COLO668 (cell line): Measurements from ENCODE around the gene XYLT2.
"Not testable (repeated sequence)": the region's sequence is repeated elsewhere in the genome, so short reads cannot be mapped to it uniquely, and the experiment has no call there.

Experiments
- DNase-seq: peaks from one replicate; lab custom pipeline; 2025; ENCODE audit not compliant: unreplicated experiment; lab: John Stamatoyannopoulos, UW

Gene XYLT2

DNA sequence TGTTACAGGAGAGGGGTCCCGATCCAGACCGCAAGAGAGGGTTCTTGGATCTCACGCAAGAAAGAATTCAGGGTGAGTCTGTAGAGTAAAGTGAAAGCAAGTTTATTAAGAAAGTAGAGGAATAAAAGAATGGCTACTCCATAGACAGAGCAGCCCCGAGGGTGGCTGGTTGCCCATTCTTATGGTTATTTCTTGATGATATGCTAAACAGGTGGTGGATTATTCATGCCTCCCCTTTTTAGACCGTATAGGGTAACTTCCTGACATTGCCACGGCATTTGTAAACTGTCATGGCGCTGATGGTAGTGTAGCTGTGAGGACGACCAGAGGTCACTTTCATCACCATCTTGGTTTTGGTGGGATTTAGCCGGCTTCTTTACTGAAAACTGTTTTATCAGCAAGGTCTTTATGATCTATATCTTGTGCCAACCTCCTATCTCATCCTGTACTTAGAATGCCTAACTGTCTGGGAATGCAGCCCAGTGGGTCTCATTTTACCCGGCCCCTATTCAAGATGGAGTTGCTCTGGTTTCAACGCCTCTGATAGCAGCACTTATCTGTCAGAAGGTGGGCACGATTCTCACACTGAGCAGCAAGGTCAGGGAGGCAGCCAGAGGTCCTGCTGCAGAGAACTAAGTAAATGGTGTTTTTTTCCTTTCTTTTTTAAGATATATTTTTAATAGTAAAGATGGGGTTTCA is 26.5 kb upstream of the XYLT2 start:
- DNase-seq = no peak

DNA sequence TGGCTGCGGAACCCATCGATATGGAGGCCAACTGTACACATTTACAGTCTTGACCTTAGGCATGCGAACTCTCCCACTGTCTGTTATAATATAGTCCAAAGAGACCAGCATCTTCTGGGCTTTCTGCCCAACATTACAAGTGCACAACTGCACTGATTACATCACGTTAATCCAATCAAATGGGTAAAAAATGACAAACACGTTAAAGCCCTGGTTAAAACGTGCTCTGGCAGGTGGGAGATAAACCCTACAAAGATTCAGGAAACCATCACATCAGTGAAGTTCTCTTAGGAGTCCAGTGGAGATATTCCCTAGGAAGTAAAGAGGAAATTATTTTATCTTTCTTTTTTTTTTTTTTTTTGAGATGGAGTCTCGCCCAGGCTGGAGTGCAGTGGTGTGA is 23.7 kb upstream of the XYLT2 start:
- no peak for DNase-seq

DNA sequence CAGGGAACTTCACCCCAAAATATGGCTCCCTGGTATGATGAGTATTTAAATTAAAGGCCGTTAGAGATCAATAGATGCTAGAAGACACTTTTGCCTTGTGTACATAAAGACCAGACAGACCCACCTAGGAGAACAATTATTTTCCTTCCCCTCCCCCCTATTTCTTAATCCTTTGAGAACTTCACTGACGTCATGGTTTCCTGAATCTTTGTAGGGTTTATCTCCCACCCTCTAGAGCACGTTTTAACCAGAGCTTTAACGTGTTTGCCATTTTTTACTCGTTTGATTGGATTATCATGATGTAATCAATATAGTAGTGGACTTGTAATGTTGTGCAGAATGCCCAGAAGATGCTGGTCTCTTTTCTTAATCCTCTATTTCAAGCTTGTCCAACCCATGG is 22.9 kb upstream of the XYLT2 start:
- no peak for DNase-seq

DNA sequence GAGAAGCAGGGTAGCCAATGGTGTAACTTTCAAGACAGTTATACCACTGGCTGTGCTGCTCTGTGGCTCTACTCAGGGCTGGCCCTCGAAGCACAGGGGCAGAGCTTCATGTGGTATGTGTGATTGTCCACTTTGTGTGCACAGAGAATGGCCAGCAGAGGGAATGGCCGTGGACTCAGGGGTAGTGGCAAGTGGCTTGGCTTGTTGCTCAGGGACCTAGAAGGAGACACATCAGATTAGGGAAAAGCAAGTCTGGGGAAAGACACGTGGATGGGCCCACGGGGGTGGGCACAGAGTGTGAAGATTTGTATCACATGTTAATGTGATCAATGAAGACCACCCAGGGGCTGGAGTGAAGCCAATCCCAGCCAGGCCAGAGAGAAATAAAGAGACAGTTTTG is 20.0 kb upstream of the XYLT2 start:
- no peak for DNase-seq

DNA sequence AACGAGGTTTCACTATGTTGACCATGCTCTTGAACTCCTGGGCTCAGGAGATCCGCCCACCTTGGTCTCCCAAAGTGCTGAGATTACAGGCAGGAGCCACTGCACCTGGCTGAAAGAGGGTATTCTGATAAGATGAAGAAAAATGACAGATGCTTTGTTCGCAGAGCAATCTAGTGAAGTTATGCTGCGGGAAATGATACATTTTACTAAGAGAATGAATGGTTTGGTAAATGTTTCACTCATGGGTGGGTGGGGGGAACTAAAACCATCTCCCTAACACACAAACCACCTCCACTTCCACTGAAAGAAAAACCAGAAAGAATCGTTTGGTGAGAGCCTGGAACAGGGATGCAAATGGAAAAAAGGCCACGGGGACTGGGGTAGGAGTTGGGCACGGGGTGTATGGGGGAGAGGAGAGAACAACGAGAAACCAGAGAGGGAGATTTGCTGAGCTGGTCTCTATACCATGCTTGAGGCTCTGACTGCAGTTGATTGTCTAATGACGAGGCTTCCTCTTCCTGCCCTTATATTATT is 19.0 kb upstream of the XYLT2 start:
- no peak for DNase-seq

GRCh38 chr17:50328363-50329325 is 17.3 kb upstream of the XYLT2 start:
- DNase-seq = no peak

DNA sequence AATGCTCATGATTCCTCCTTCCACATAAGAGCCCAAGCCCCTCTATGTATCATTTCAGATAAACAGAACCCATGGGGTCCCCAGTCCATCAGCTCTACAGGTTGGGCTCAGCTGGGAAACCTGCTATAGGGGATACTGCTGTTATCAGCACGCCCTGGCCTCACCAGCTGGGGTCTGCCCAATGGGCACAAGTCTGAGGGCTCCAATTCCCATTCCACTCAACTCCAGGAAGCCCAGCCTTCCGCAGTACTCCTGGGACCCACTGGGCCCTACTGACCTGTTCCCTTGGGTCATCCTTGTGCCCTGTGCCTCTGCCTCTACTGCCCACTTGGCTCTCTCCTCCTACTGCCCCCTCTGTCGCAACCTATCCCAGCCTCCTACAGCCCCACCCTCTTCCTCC is 16.2 kb upstream of the XYLT2 start:
- DNase-seq = no peak

GRCh38 chr17:50330151-50330775 is 15.7 kb upstream of the XYLT2 start:
- no peak for DNase-seq

- DNase-seq = no peak
Observed at GRCh38 chr17:50331085-50331791, 14.7 kb upstream of the XYLT2 start.

- no peak for DNase-seq
Observed at GRCh38 chr17:50332196-50332595, 13.7 kb upstream of the XYLT2 start.

GRCh38 chr17:50333291-50334057 is 12.5 kb upstream of the XYLT2 start:
- DNase-seq = not testable (repeated sequence)

GRCh38 chr17:50337956-50338355 is 8.0 kb upstream of the XYLT2 start:
- DNase-seq = no peak

GRCh38 chr17:50338645-50339044 is 7.3 kb upstream of the XYLT2 start:
- DNase-seq = no peak

- no peak for DNase-seq
Observed at GRCh38 chr17:50339381-50339780, 6.5 kb upstream of the XYLT2 start.

GRCh38 chr17:50344731-50345365 is 1.1 kb upstream of the XYLT2 start:
- peak; percentile 27 for DNase-seq

DNA sequence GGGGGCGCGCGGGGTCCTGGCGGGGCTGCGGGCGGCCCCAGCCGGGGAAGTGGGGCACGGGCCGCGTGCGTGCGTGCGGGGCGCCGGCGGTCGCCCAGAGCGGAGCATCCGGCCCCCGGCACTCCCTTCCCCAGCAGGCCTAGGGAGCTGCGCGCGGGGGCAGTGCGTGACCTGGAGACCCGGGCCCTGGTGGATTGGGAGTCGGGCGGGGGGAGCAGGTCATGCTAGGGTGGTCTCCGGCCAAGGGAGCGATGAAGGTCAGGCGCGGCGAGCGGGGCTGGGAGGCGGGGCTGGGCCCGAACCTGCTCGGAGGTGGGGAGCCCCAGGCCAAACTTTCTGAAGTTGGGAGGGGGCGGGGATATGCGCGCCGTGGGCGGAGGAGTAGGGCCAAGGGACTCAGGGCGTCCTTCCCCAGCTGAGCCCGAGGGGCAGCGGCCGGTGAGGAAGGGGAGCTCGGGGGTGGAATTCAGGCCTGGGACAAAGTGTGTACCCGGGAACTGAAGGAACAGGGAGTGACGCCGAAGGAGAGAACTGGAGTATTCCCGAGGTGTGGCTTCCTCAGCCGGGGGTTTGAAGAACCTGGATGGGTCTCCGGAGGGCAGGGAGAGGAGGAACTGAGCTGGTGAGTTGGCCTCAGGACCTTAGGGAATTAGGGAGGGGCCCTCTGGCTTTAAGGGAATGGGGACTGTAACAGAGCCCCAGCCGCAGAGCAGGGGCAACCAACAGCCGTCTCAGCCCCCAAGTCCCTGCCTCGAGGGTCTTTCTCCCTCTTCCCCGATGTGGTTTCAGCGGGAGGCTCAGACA is 589 bp downstream of the XYLT2 start:
- DNase-seq = peak; percentile 10

- no peak for DNase-seq
Observed at GRCh38 chr17:50347117-50347893, 1.4 kb downstream of the XYLT2 start.

DNA sequence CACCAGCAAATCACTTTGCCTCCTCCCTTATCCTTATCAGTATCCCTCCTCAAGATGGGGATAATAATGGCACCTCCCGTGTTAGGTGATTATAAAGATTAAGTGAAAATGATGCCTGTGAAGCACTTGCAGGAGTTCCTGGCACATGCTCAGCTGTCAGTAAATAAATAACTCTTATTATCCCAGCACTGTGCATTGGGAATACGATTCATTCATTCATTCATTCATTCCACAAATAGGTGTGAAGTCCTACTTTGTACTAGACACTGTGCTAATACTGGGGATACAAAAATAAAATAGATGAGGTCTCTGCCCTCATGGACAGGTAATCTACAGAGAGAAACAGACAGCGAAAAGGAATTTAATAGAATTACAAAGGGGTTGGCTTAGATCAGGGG is 2.0 kb downstream of the XYLT2 start:
- no peak for DNase-seq
